Kidney (tissue), 14 donors: ENCODE measurements around the gene TMEM271. TPM values are rescaled to one million over a fixed set of nuclear protein-coding genes. Genes with fewer than 3 reads are reported as not detected.
A peak's percentile ranks its signal among the peaks of the same experiment; 100 is the strongest.

Experiments used
- DNase-seq, 5 donors: peaks; one replicate each; pipeline ENCODE4 v3.0.0-alpha.2; 2013 to 2020
- FAIRE-seq: peaks from 2 replicates; lab custom pipeline; 2012; peaks lifted over from hg19 to GRCh38; lab: Jason Lieb, UNC
- H3K27ac ChIP-seq, 2 donors: one replicate each; pipeline ENCODE4 v1.7.0; 2013; ENCODE audit warnings: low read depth in 2 of 2, low read length in 2 of 2, inconsistent platforms in 1 of 2
- H3K27me3 ChIP-seq: one replicate; pipeline ENCODE4 v1.7.1; 2013; ENCODE audit warnings: low read length, inconsistent platforms; ENCODE audit not compliant: control insufficient read depth, insufficient read depth
- H3K36me3 ChIP-seq, 3 donors: one replicate each; pipeline versions ENCODE4 v1.7.0 to v1.7.1; 2013; ENCODE audit warnings: low read length in 3 of 3, control low read depth in 1 of 3, inconsistent platforms in 1 of 3; ENCODE audit not compliant: insufficient read depth in 3 of 3, control insufficient read depth in 2 of 3
- H3K4me1 ChIP-seq, 3 donors: one replicate each; pipeline versions ENCODE4 v1.7.0 to v1.7.1; 2013; ENCODE audit warnings: low read length in 3 of 3, inconsistent platforms in 1 of 3, low read depth in 1 of 3; ENCODE audit not compliant: control insufficient read depth in 2 of 3, insufficient read depth in 2 of 3
- H3K4me3 ChIP-seq, 3 donors: one replicate each; pipeline versions ENCODE4 v1.7.0 to v1.8.1; 2013; ENCODE audit warnings: low read length in 3 of 3, control low read depth in 1 of 3, inconsistent platforms in 1 of 3
- H3K9ac ChIP-seq, 3 donors: one replicate each; pipeline versions ENCODE4 v1.7.0 to v1.7.1; 2013; ENCODE audit warnings: low read length in 3 of 3, control low read depth in 1 of 3, inconsistent platforms in 1 of 3
- H3K9me3 ChIP-seq, 3 donors: one replicate each; pipeline versions ENCODE4 v1.7.0 to v1.7.1; 2013; ENCODE audit warnings: low read length in 3 of 3, control low read depth in 1 of 3, inconsistent platforms in 1 of 3; ENCODE audit not compliant: control insufficient read depth in 2 of 3, insufficient read depth in 1 of 3
- intact Hi-C: fragments of 100-400 bp; cut with DNase I; formaldehyde crosslinking; loops from one replicate; pipeline ENCODE4 v1.11.1; 2022
- polyA plus RNA-seq: library from polyadenylated mRNA; stranded (reverse); fragments of 350-450 nt; fragmentation: Illumina TruSeq; extraction: RNeasy Lipid Tissue Mini Kit (QIAGEN cat#74804); gene quantifications from one replicate; pipeline ENCODE4 v1.2.3, GENCODE V29; 2014; ENCODE audit warnings: low read depth, low replicate concordance; ENCODE audit not compliant: insufficient read depth
- total RNA-seq: library from RNA; stranded (reverse); fragmentation: NEBNext Ultra II Directional; extraction: Animal tissue kit (Norgen Biotek cat#: 25700); gene quantifications from one replicate; pipeline ENCODE4 v1.2.1, GENCODE V29; 2021
- TF ChIP-seq, protein P1 (sequence below): IDR thresholded peaks from 3 replicates; pipeline ENCODE4 v1.5.1; 2012; ENCODE audit warnings: mild to moderate bottlenecking, moderate library complexity, borderline replicate concordance; ENCODE audit not compliant: insufficient read depth; ENCODE audit errors: extremely low read depth
- donor health status: control.
- donor health status: control.
- donor health status: control.
- donor health status: control.
- donor health status: control.
- donor health status: DM: yes; HTN: yes; CAD: no.
- donor health status: Normal renal cell carcinoma (clear cell type).

TMEM271 gene
- total and polyA plus RNA-seq, 2 donors from 2014 or later: not detected

DNA sequence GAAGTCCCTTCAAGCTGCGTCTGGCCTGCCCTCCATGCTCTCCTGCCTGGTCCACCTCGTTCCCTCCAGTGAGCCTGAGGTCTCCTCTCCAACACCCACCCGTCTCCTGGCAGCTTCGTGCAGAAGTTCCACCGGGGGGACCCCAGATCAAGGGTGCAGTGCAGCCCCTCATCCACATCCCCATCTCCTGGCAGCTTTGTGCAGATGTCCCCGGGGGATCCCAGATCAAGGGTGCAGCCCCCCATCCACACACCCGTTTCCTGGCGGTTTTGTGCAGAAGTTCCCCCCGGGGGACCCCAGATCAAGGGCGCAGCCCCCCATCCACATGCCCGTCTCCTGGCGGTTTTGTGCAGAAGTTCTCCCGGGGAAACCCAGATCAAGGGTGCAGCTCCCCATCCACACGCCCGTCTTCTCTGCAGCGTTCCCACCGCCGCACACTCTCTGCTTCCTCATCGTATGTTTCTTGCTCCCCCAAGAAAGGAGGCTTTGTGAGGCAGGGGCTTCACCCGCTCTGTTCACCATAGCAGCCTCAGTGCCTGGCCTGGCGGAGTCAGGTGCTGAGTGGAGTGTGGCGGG lies 41.4 kb downstream of the TMEM271 start:
- Histone ChIP-seq H3K9me3 (no peaks in the 10 kb centered on the region), H3K36me3 (peaks cover 2 to 21% (median 11%) of the 10 kb centered on the region in 3 donors), H3K9ac (no peak overlapping the region), H3K4me1 (no peaks in the 10 kb centered on the region), H3K27ac (no peak overlapping the region), H3K4me3 (no peak overlapping the region), H3K27me3 (no peaks in the 10 kb centered on the region)
- DNase-seq (peak in 1 of 5 donors; percentile 41), FAIRE-seq (no peak)
- TF ChIP-seq, protein P1, sequence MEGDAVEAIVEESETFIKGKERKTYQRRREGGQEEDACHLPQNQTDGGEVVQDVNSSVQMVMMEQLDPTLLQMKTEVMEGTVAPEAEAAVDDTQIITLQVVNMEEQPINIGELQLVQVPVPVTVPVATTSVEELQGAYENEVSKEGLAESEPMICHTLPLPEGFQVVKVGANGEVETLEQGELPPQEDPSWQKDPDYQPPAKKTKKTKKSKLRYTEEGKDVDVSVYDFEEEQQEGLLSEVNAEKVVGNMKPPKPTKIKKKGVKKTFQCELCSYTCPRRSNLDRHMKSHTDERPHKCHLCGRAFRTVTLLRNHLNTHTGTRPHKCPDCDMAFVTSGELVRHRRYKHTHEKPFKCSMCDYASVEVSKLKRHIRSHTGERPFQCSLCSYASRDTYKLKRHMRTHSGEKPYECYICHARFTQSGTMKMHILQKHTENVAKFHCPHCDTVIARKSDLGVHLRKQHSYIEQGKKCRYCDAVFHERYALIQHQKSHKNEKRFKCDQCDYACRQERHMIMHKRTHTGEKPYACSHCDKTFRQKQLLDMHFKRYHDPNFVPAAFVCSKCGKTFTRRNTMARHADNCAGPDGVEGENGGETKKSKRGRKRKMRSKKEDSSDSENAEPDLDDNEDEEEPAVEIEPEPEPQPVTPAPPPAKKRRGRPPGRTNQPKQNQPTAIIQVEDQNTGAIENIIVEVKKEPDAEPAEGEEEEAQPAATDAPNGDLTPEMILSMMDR: no peak
- intact Hi-C loops: no loop called here

DNA sequence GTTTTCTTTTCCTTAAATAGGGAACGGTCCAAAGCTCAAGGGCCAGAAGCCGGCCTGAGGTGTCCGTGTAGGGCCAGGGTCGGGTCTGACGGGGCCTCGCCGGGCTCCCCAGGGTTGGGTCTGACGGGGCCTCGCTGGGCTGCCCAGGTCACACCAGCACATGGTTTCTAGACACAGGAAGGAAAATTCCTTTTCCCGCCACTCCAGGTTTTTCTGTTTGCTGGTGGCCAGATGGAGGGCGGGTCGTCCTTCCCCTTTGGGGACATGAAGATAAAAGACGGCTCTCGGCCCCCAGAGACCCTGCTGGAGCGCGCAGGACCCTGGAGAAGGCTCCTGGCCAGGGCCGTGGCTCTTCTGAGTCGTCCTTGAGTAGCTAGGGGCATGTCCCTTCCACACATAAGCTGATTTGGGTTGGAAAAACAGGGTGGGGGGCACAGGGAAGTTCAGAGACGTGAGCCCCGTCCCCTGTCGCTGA lies 42.0 kb downstream of the TMEM271 start:
- Histone ChIP-seq H3K4me3 (no peak overlapping the region), H3K9me3 (no peaks in the 10 kb centered on the region), H3K9ac (no peak overlapping the region), H3K27ac (no peak overlapping the region), H3K36me3 (peaks cover 2 to 21% (median 11%) of the 10 kb centered on the region in 3 donors), H3K4me1 (no peaks in the 10 kb centered on the region), H3K27me3 (no peaks in the 10 kb centered on the region)
- intact Hi-C loops: no loop called here
- FAIRE-seq (no peak), DNase-seq (peak in 1 of 5 donors; percentile 60)
- TF ChIP-seq, protein P1: no peak

DNA sequence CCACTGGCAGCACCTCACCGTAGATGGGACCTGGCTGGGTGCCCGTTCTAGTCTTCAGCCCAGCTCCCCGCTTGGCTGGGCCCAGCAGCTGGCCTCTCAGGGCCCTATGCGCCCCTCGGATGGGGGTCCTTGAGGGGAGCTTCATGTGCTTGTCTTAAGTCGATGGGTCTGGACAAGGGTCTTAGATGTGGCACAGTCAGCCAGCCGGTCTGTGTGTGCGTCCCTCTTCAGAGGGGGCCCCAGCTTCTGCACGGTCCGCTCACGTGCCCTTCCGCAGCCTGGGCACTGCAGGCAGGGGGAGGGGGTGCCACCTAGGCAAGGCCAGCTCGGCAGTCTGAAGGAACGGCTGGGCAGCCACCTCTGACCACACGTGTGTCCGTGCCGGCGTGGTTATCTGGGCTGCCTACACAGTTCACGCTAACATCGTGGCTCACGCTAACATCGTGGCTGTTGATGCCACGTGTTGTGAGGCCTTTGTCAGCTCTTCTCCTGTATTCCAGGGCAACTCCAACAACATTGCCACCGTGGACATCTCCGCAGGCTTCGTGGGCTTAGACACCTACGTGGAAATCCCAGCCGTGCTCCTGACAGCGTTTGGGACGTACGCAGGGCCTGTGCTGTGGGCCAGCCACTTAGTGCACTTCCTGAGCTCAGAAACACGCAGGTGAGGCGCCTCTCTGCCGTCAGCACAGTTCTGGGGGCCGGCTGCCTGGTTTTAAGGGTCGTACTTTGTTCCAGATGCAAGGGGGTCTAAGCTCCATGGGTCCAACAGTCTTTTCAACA lies 42.6 kb downstream of the TMEM271 start:
- Histone ChIP-seq H3K9me3 (no peaks in the 10 kb centered on the region), H3K9ac (no peak overlapping the region), H3K4me3 (no peak overlapping the region), H3K36me3 (peaks cover 2 to 21% (median 13%) of the 10 kb centered on the region in 3 donors), H3K27me3 (no peaks in the 10 kb centered on the region), H3K27ac (no peak overlapping the region), H3K4me1 (no peaks in the 10 kb centered on the region)
- intact Hi-C loops: no loop called here
- DNase-seq: peak in 1 of 5 donors; percentile 59
- TF ChIP-seq, protein P1: no peak
- FAIRE-seq: no peak
